ENCODE data around the gene CUBN. TPM values are rescaled to one million over a fixed set of nuclear protein-coding genes. Genes with fewer than 3 reads are reported as not detected.
A peak's percentile ranks its signal among the peaks of the same experiment; 100 is the strongest.

Gene CUBN
- total RNA-seq, 1 experiment from 2014 or later, result 0.07 TPM

GRCh38 chr10:16968416-16969041 is 161.1 kb downstream of the CUBN start:
- H2AFZ ChIP-seq, result no peak overlapping the region
- no peaks in the 10 kb centered on the region for H3K9me2 ChIP-seq (ENCODE audit: insufficient read depth)
- H3K27ac ChIP-seq, result no peak overlapping the region
- H3K9me3 ChIP-seq (ENCODE audit: insufficient read depth, low read depth), result no peaks in the 10 kb centered on the region
- H3K4me1 ChIP-seq (replicated peaks; ENCODE audit: insufficient read depth), result peaks cover 12% of the 10 kb centered on the region
- H3K27me3 ChIP-seq (ENCODE audit: insufficient read depth, low read depth), result no peaks in the 10 kb centered on the region
- DNase-seq, result peak; percentile 18 to 35
- H3K4me3 ChIP-seq, result no peak overlapping the region
- H3K36me3 ChIP-seq (ENCODE audit: low read depth), result no peaks in the 10 kb centered on the region
- intact Hi-C loops (cut with micrococcal nuclease; ENCODE audit: unreplicated experiment), result loop anchor here (5.0 kb wide), 1 partner anchor 94 kb away; no protein-coding TSS in a partner anchor
- TF ChIP-seq EZH2 (IDR thresholded peaks at IDR 0.05; ENCODE audit: low read depth), result no peak
- TF ChIP-seq, protein P1, sequence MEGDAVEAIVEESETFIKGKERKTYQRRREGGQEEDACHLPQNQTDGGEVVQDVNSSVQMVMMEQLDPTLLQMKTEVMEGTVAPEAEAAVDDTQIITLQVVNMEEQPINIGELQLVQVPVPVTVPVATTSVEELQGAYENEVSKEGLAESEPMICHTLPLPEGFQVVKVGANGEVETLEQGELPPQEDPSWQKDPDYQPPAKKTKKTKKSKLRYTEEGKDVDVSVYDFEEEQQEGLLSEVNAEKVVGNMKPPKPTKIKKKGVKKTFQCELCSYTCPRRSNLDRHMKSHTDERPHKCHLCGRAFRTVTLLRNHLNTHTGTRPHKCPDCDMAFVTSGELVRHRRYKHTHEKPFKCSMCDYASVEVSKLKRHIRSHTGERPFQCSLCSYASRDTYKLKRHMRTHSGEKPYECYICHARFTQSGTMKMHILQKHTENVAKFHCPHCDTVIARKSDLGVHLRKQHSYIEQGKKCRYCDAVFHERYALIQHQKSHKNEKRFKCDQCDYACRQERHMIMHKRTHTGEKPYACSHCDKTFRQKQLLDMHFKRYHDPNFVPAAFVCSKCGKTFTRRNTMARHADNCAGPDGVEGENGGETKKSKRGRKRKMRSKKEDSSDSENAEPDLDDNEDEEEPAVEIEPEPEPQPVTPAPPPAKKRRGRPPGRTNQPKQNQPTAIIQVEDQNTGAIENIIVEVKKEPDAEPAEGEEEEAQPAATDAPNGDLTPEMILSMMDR (conservative IDR thresholded peaks at IDR 0.05), result no peak
- no peak overlapping the region for H3K4me2 ChIP-seq
- CTCF ChIA-PET, result interaction anchor here (0.7 kb wide), 1 partner anchor 117 kb away, joined by 3 read pairs; no protein-coding TSS in a partner anchor
- no peaks in the 10 kb centered on the region for H3K79me2 ChIP-seq (ENCODE audit: low read depth)
- POLR2A ChIA-PET (ENCODE audit: unreplicated experiment), result no interaction called here
- H3F3A ChIP-seq (ENCODE audit: insufficient read depth, low read depth), result no peaks in the 10 kb centered on the region
- no TSS peak for BruUV-seq (replicated peaks)
- no peaks in the 10 kb centered on the region for H4K20me1 ChIP-seq (ENCODE audit: insufficient read depth)

DNA sequence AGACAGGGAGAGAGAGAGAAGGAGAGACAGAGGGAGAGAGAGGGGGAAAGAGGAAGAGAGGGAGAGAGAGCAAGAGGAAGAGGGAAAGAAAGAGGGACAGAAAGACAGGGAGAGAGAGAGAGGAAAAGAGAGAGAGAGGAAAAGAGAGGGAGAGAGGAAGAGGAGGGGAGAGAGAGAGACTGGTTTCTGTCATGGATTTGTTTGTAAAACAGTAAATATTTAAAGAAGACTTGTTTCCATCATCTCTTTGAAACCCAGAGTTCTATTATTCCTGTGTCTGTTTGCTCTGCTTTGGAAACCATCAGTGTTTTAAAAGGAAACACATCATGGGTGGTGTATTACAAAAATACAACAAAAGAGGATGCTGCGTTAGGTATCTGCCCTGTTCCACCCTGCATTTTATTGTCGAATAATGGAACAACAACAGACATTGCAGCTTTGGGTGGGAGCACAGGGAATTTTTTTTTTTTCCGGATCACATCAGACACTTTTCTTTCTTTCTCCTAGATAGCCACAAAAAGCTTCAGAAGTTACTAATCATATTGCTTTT is 161.7 kb downstream of the CUBN start:
- Histone ChIP-seq H2AFZ (no peak overlapping the region), H3K4me1 (replicated peaks; ENCODE audit: insufficient read depth) (peaks cover 12% of the 10 kb centered on the region), H3K79me2 (ENCODE audit: low read depth) (no peaks in the 10 kb centered on the region), H3F3A (ENCODE audit: insufficient read depth, low read depth) (no peaks in the 10 kb centered on the region), H4K20me1 (ENCODE audit: insufficient read depth) (no peaks in the 10 kb centered on the region), H3K4me2 (no peak overlapping the region), H3K27me3 (ENCODE audit: insufficient read depth, low read depth) (no peaks in the 10 kb centered on the region), H3K36me3 (ENCODE audit: low read depth) (no peaks in the 10 kb centered on the region), H3K9me2 (ENCODE audit: insufficient read depth) (no peaks in the 10 kb centered on the region), H3K27ac (no peak overlapping the region), H3K4me3 (no peak overlapping the region), H3K9me3 (ENCODE audit: insufficient read depth, low read depth) (no peaks in the 10 kb centered on the region)
- no peak for DNase-seq
- ChIA-PET POLR2A (ENCODE audit: unreplicated experiment) (no interaction called here), CTCF (interaction anchor here (0.7 kb wide), 1 partner anchor 118 kb away, joined by 3 read pairs; no protein-coding TSS in a partner anchor)
- no peak for TF ChIP-seq EZH2 (IDR thresholded peaks at IDR 0.05; ENCODE audit: low read depth)
- TF ChIP-seq, protein P1 (conservative IDR thresholded peaks at IDR 0.05), result no peak
- BruUV-seq (replicated peaks), result no TSS peak
- intact Hi-C loops (cut with micrococcal nuclease; ENCODE audit: unreplicated experiment), result loop anchor here (5.0 kb wide), 1 partner anchor 94 kb away; no protein-coding TSS in a partner anchor

DNA sequence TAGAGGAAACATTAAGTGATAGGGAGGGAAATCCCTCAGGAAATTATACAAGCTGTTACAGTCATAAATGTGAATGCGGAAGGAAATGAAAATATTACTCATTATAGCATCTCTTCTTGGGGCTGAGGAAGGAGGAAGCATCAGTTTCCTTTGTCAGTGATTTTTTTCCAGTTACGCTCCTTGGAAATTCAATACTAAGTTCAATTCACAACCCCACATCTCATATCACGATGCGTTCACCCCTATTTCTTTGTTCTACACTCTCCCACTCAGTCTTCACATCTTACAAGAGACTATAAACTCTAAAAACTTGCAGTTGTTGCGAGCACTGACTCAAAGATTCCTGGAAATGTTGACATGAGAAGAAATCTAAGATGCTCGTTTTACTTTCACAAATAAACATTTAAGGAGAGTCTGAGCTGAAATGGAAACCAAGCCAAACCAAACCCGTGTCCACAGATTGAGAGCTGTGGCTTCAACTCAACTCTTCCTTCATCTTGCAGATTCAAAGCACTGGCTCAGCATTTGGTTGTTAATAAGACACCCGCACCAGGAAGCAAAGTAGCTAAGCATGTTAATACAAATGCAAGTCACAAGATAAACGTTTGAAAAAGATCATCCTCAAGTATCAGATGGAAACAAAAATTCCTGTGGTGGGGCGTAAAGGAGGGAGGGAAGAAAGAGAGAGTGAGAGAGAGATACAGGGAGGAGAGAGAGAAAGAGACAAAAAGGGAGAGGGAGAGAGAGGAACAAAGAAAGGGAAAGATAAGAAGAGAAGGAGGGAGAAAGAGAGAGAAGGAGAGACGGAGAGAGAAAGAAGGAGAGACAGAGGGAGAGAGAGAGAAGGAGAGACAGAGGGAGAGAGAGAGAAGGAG is 162.4 kb downstream of the CUBN start:
- no peaks in the 10 kb centered on the region for H4K20me1 ChIP-seq (ENCODE audit: insufficient read depth)
- no peaks in the 10 kb centered on the region for H3F3A ChIP-seq (ENCODE audit: insufficient read depth, low read depth)
- no peaks in the 10 kb centered on the region for H3K9me3 ChIP-seq (ENCODE audit: insufficient read depth, low read depth)
- no peaks in the 10 kb centered on the region for H3K36me3 ChIP-seq (ENCODE audit: low read depth)
- no peak overlapping the region for H2AFZ ChIP-seq
- H3K79me2 ChIP-seq (ENCODE audit: low read depth), result no peaks in the 10 kb centered on the region
- DNase-seq, result no peak
- peaks cover 12% of the 10 kb centered on the region for H3K4me1 ChIP-seq (replicated peaks; ENCODE audit: insufficient read depth)
- H3K4me3 ChIP-seq, result no peak overlapping the region
- H3K4me2 ChIP-seq, result no peak overlapping the region
- H3K27ac ChIP-seq, result no peak overlapping the region
- POLR2A ChIA-PET (ENCODE audit: unreplicated experiment), result no interaction called here
- no TSS peak for BruUV-seq (replicated peaks)
- no peak for TF ChIP-seq EZH2 (IDR thresholded peaks at IDR 0.05; ENCODE audit: low read depth)
- TF ChIP-seq, protein P1 (conservative IDR thresholded peaks at IDR 0.05), result no peak
- no peaks in the 10 kb centered on the region for H3K9me2 ChIP-seq (ENCODE audit: insufficient read depth)
- no peaks in the 10 kb centered on the region for H3K27me3 ChIP-seq (ENCODE audit: insufficient read depth, low read depth)
- CTCF ChIA-PET, result interaction anchor here (0.6 kb wide), 1 partner anchor 821 kb away, joined by 6 read pairs; no protein-coding TSS in a partner anchor
- intact Hi-C loops (cut with micrococcal nuclease; ENCODE audit: unreplicated experiment), result loop anchor here (5.0 kb wide), 1 partner anchor 95 kb away; no protein-coding TSS in a partner anchor
